HepG2 (cell line): ENCODE measurements around the gene LMAN2L. TPM values are rescaled to one million over a fixed set of nuclear protein-coding genes. Genes with fewer than 3 reads are reported as not detected.

Source experiments
- ATF7-NPFF ChIP-seq: sonication (generic); formaldehyde crosslinking; IDR thresholded peaks from 2 replicates; pipeline ENCODE4 v1.8.1; 2023; ENCODE audit warnings: mild to moderate bottlenecking, low read depth, missing genetic modification reagents, moderate library complexity
- CEBPB ChIP-seq: IDR thresholded peaks from 2 replicates; pipeline ENCODE4 v1.6.1; 2011; ENCODE audit warnings: low read depth, low read length, improper control_type of control experiment, borderline replicate concordance
- ELF4 ChIP-seq: sonication (generic); formaldehyde crosslinking; IDR thresholded peaks from 2 replicates; pipeline ENCODE4 v1.5.0; 2020; ENCODE audit warnings: missing genetic modification reagents, mild to moderate bottlenecking, moderate library complexity, borderline replicate concordance
- GPN1 ChIP-seq: sonication (generic); formaldehyde crosslinking; IDR thresholded peaks from 2 replicates; pipeline ENCODE4 v1.5.1; 2020; ENCODE audit warnings: missing genetic modification reagents, borderline replicate concordance
- HNRNPL ChIP-seq: fragments of 200-400 bp; formaldehyde crosslinking; IDR thresholded peaks from 2 replicates; pipeline ENCODE4 v1.6.1; 2017; ENCODE audit warnings: mild to moderate bottlenecking, low read depth, low read length
- ZFP36L2 ChIP-seq: sonication (generic); formaldehyde crosslinking; IDR thresholded peaks from 2 replicates; pipeline ENCODE4 v1.4.0; 2020; ENCODE audit warnings: missing genetic modification reagents
- ZNF138 ChIP-seq: sonication (generic); formaldehyde crosslinking; IDR thresholded peaks from 2 replicates; pipeline ENCODE4 v1.5.0; 2020; ENCODE audit warnings: mild to moderate bottlenecking, low read depth, missing genetic modification reagents
- ZNF546 ChIP-seq: sonication (generic); formaldehyde crosslinking; conservative IDR thresholded peaks from 2 replicates; pipeline ENCODE4 v1.8.1; 2023; ENCODE audit warnings: mild to moderate bottlenecking, missing genetic modification reagents
- ZNF816 ChIP-seq: sonication (generic); formaldehyde crosslinking; IDR thresholded peaks from 2 replicates; pipeline ENCODE4 v1.8.0; 2022; ENCODE audit warnings: missing genetic modification reagents, mild to moderate bottlenecking, borderline replicate concordance
- polyA plus RNA-seq, 8 experiments: library from polyadenylated mRNA; depleted of rRNA in 3 of 8; stranded (reverse) in 7 of 8; unstranded in 1 of 8; fragments of >200 nt; fragmentation: Illumina TruSeq in 4 of 8; extraction: Trizol in 4 of 8; gene quantifications; 2 replicates each; pipeline versions ENCODE4 v1.2.1 to v1.2.3, GENCODE V29; 2011 to 2016; ENCODE audit warnings: low read depth in 4 of 8, missing spikeins in 1 of 8, mixed read lengths in 1 of 8; ENCODE audit not compliant: insufficient read depth in 1 of 8
- total RNA-seq, 5 experiments: library from RNA; depleted of rRNA; stranded (reverse); fragments of >200 nt; fragmentation: Illumina TruSeq; extraction: Trizol; gene quantifications; 2 replicates each; pipeline ENCODE4 v1.2.3, GENCODE V29; 2016; ENCODE audit warnings: low read depth in 1 of 5
- TF ChIP-seq, protein P1 (sequence below): sonication (generic); formaldehyde crosslinking; IDR thresholded peaks from 2 replicates; pipeline ENCODE4 v1.4.0; 2020; ENCODE audit warnings: missing genetic modification reagents, mild to moderate bottlenecking, borderline replicate concordance
- TF ChIP-seq, protein P2 (sequence below): sonication (generic); formaldehyde crosslinking; IDR thresholded peaks from 2 replicates; pipeline ENCODE4 v1.4.0; 2020; ENCODE audit warnings: missing genetic modification reagents
- TF ChIP-seq, protein P3 (sequence below): sonication (generic); formaldehyde crosslinking; IDR thresholded peaks from 2 replicates; pipeline ENCODE4 v1.8.0; 2022; ENCODE audit warnings: mild to moderate bottlenecking, missing genetic modification reagents
- TF ChIP-seq, protein P4 (sequence below): fragments of 450-650 bp; IDR thresholded peaks from 2 replicates; pipeline ENCODE4 v1.6.1; 2017
- TF ChIP-seq, protein P5 (sequence below): sonication (generic); formaldehyde crosslinking; IDR thresholded peaks from 2 replicates; pipeline ENCODE4 v1.4.0; 2020; ENCODE audit warnings: missing genetic modification reagents
- TF ChIP-seq, protein P6 (sequence below): sonication (generic); formaldehyde crosslinking; IDR thresholded peaks from 2 replicates; pipeline ENCODE4 v1.4.0; 2020; ENCODE audit warnings: mild to moderate bottlenecking, missing genetic modification reagents

Gene LMAN2L
- total and polyA plus RNA-seq, 2 of the 13 experiments (the other 11 are each of a cell fraction or from before 2014, with no cell fraction given) = 39.1 to 57.9 TPM

DNA sequence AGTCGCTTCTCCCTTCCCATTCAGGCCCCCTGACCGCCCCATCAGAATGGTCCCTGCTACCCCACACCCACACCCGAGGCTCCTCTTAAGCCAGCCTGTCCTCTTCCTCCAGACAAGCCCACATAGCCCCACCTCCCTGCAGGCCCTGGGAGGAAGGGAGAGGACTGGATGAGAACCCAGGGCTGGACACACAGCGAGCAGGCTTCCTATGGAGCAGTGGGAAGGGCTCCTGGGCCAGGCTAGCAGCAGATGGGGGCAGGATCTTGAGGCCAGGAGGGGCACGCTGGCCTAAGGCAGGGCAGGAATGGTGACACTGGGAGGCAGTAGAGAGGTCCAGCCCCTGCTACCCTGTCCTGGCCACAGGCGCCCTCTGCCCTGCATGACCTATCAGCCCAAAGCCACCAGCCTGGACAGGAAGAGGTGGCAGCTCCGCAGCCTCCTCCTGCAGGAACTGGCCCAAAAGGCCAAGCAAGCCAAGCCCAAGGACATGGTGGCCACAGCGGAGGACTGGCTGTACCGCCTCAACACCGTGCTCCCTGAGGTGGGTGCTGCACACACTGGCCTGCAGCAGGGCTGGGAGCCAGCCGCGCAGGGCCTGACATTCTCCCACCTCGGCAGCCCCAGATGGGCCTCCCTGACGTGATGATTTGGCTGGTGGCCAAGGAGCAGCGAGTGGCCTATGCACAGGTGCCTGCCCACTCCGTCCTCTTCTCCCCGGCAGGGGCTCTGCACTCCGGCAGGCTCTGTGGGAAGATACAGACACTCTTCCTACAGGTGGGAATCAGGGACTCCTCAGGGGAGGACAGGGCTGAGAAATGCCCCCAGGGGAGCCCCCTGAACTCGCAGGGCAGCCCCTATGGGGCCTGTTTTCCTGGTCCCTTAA lies 54.0 kb downstream of the LMAN2L start (continued):
- TF ChIP-seq ZNF816 (CRISPR knock-in tag) (no peak), GPN1 (CRISPR knock-in tag) (peak; percentile 81; the same call in 1 of the 2 replicates), ZNF546 (CRISPR knock-in tag) (peak; percentile 78; the same call in 1 of the 2 replicates), ELF4 (CRISPR knock-in tag) (no peak), ZFP36L2 (CRISPR knock-in tag) (no peak), CEBPB (no peak), ZNF138 (CRISPR knock-in tag) (no peak), ATF7-NPFF (CRISPR knock-in tag) (no peak), HNRNPL (peak; percentile 91)
- TF ChIP-seq, protein P1, sequence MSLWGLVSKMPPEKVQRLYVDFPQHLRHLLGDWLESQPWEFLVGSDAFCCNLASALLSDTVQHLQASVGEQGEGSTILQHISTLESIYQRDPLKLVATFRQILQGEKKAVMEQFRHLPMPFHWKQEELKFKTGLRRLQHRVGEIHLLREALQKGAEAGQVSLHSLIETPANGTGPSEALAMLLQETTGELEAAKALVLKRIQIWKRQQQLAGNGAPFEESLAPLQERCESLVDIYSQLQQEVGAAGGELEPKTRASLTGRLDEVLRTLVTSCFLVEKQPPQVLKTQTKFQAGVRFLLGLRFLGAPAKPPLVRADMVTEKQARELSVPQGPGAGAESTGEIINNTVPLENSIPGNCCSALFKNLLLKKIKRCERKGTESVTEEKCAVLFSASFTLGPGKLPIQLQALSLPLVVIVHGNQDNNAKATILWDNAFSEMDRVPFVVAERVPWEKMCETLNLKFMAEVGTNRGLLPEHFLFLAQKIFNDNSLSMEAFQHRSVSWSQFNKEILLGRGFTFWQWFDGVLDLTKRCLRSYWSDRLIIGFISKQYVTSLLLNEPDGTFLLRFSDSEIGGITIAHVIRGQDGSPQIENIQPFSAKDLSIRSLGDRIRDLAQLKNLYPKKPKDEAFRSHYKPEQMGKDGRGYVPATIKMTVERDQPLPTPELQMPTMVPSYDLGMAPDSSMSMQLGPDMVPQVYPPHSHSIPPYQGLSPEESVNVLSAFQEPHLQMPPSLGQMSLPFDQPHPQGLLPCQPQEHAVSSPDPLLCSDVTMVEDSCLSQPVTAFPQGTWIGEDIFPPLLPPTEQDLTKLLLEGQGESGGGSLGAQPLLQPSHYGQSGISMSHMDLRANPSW (CRISPR knock-in tag) = no peak
- TF ChIP-seq, protein P2, sequence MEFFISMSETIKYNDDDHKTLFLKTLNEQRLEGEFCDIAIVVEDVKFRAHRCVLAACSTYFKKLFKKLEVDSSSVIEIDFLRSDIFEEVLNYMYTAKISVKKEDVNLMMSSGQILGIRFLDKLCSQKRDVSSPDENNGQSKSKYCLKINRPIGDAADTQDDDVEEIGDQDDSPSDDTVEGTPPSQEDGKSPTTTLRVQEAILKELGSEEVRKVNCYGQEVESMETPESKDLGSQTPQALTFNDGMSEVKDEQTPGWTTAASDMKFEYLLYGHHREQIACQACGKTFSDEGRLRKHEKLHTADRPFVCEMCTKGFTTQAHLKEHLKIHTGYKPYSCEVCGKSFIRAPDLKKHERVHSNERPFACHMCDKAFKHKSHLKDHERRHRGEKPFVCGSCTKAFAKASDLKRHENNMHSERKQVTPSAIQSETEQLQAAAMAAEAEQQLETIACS (CRISPR knock-in tag) = no peak
- TF ChIP-seq, protein P3, sequence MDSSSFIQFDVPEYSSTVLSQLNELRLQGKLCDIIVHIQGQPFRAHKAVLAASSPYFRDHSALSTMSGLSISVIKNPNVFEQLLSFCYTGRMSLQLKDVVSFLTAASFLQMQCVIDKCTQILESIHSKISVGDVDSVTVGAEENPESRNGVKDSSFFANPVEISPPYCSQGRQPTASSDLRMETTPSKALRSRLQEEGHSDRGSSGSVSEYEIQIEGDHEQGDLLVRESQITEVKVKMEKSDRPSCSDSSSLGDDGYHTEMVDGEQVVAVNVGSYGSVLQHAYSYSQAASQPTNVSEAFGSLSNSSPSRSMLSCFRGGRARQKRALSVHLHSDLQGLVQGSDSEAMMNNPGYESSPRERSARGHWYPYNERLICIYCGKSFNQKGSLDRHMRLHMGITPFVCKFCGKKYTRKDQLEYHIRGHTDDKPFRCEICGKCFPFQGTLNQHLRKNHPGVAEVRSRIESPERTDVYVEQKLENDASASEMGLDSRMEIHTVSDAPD = no peak
- TF ChIP-seq, protein P4, sequence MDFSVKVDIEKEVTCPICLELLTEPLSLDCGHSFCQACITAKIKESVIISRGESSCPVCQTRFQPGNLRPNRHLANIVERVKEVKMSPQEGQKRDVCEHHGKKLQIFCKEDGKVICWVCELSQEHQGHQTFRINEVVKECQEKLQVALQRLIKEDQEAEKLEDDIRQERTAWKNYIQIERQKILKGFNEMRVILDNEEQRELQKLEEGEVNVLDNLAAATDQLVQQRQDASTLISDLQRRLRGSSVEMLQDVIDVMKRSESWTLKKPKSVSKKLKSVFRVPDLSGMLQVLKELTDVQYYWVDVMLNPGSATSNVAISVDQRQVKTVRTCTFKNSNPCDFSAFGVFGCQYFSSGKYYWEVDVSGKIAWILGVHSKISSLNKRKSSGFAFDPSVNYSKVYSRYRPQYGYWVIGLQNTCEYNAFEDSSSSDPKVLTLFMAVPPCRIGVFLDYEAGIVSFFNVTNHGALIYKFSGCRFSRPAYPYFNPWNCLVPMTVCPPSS = no peak
- TF ChIP-seq, protein P5, sequence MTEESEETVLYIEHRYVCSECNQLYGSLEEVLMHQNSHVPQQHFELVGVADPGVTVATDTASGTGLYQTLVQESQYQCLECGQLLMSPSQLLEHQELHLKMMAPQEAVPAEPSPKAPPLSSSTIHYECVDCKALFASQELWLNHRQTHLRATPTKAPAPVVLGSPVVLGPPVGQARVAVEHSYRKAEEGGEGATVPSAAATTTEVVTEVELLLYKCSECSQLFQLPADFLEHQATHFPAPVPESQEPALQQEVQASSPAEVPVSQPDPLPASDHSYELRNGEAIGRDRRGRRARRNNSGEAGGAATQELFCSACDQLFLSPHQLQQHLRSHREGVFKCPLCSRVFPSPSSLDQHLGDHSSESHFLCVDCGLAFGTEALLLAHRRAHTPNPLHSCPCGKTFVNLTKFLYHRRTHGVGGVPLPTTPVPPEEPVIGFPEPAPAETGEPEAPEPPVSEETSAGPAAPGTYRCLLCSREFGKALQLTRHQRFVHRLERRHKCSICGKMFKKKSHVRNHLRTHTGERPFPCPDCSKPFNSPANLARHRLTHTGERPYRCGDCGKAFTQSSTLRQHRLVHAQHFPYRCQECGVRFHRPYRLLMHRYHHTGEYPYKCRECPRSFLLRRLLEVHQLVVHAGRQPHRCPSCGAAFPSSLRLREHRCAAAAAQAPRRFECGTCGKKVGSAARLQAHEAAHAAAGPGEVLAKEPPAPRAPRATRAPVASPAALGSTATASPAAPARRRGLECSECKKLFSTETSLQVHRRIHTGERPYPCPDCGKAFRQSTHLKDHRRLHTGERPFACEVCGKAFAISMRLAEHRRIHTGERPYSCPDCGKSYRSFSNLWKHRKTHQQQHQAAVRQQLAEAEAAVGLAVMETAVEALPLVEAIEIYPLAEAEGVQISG = peak; percentile 62
- TF ChIP-seq, protein P6, sequence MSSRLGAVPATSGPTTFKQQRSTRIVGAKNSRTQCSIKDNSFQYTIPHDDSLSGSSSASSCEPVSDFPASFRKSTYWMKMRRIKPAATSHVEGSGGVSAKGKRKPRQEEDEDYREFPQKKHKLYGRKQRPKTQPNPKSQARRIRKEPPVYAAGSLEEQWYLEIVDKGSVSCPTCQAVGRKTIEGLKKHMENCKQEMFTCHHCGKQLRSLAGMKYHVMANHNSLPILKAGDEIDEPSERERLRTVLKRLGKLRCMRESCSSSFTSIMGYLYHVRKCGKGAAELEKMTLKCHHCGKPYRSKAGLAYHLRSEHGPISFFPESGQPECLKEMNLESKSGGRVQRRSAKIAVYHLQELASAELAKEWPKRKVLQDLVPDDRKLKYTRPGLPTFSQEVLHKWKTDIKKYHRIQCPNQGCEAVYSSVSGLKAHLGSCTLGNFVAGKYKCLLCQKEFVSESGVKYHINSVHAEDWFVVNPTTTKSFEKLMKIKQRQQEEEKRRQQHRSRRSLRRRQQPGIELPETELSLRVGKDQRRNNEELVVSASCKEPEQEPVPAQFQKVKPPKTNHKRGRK (CRISPR knock-in tag) = 0 out of 2 replicates have a peak, but pooled peaks have one; percentile 45
